ENCODE results near the gene SPATA31D3.
"Not testable (repeated sequence)": the region's sequence is repeated elsewhere in the genome, so short reads cannot be mapped to it uniquely, and the experiment has no call there.

The SPATA31D3 gene

DNA sequence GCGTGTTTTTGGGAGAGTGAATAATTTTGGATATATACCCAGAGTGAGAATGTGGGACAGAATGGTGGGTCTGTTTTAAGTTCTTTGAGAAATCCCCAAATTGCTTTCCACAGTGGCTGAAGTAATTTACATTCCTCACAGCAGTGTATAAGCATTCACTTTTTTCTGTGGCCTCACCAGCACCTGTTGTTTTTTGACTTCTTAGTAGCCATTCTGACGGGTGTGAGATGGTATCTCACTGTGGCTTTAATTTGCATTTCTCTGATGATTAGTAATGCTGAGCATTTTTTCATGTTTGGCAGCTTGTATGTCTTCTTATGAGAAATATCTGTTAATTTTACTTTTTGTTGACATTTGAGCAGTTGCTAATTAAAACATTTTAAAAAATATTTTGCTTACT lies 35.9 kb downstream of the SPATA31D3 start:
- no peak for DNase-seq (ENCODE audit: low read depth)

DNA sequence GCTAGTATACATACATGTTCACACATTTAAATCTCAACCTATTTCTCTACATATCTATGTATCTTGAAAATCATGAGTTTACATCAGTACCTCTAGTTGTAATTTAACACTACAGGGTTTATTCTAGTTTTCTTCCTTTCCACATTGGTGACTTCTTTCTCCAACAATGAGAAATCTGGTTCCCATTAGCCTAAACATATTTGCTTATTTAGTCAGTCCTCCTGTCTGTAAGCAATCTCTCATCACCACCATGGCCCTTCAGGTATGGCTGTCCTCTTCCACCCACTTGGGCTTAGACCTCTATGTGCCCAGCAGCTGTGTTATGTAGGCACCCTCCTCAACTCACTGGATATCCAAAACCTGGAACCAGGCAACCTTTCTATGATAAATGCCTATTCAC lies 37.3 kb downstream of the SPATA31D3 start:
- DNase-seq (ENCODE audit: low read depth): no peak

DNA sequence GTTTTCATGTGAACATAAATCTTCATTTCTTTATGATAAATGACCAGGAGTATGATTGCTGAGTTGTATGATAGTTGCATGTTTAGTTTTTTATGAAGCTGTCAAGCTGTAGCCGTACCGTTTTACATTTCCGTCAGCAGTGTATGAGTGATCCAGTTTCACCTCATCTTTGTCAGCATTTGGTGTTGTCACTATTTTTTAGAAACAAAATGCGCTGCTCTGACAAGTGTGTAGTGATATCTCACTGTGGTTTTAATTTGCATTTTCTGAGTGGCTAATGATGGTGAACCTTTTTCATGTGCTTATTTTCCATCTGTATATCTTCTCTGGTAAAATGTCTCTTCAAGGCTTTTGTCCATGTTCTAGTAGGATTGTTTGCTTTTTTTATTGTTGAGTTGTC lies 38.6 kb downstream of the SPATA31D3 start:
- no peak for DNase-seq (ENCODE audit: low read depth)

DNA sequence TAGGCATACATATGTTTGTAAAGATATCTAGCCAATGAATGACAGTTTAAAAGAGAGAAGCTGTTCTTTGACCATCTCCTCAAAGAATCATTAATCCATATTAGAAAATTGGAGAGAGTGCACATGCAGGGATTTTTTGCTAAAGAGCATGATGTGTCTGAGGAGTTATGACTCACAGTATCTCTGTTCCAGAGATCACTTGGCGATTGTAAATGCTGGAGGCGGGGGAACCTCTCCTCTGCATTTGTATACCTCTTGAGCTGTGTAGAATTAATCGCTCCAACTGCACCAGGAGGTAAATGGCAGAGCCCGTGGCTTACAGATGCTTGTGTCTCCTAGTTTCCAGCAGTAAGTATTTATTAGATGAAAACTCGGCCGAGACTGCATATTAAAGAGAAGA lies 41.6 kb downstream of the SPATA31D3 start:
- DNase-seq (ENCODE audit: low read depth): no peak

DNA sequence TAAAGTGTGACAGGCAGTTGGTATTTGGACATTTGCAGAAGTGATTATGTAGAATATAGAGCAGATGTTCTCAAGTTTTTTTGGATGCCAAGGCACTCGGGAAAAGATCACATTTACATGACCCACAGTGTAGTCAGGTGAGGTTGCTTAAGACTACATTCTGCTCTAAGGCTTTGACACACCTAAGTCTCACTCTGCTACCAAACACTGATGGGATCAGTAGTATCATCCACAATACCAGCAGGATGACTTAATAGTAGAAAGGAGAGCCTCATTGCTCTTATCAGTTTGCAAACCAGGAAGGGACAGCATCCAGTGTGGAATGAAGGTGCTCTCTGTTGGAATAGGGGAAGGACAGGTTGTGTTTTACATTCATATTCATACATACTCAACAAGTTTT lies 42.8 kb downstream of the SPATA31D3 start:
- no peak for DNase-seq (ENCODE audit: low read depth)

DNA sequence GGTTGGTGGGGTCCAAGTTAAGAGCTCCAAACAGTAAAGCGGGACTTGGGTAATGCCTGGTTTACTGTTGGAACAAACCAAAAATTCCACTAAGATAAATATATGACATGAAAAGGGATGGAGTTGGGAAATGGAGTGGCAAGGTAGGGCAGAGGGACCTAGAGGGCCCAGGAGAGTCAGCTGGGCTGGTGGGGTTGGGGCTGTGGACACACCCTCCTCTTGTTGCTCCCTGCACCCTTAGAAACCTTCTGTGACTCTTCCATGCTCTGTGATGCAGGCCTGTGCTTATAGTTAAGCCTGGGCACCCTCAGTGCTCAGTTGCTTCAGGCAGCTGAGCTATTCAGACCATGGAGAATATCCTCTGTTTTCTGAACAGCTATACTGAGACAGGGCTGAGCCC lies 45.2 kb downstream of the SPATA31D3 start, which contains the start of gene SPATA31D1:
Gene SPATA31D1 (plus strand): TSS at position 301 of the 400 bp plus-strand sequence. CDS start 47 bp downstream, at position 348.
- DNase-seq (ENCODE audit: low read depth): not testable (repeated sequence)

DNA sequence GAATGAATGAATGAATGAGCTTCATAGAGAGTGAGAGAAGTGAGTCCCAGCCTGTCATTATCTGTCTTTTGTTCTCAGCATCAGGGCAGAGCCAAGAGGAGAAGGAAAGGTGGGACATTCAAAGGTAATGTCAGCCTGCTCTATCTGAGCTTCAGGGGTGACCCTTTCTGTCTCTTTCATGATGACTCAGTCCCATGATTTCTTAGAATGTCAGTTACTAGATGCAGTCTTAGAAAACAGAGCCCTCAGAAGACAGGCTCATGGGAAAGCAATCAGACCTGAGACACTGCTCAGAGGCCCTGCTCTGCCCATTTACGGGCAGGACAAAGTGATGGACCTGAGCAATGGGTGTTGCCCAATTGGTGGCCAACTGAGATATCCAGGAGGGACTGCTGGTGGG lies 46.4 kb downstream of the SPATA31D3 start:
- no peak for DNase-seq (ENCODE audit: low read depth)

GRCh38 chr9:81993656-81994055 lies 50.4 kb downstream of the SPATA31D3 start:
- no peak for DNase-seq (ENCODE audit: low read depth)
